HUES48 (cell line): Measurements from ENCODE around the gene CPT1B.

Source experiments
- H3K27ac ChIP-seq: one replicate; pipeline ENCODE4 v1.7.0; 2013; ENCODE audit warnings: low read depth, low read length, inconsistent platforms
- H3K27me3 ChIP-seq: 2 replicates; pipeline ENCODE4 v1.6.1; 2013; ENCODE audit warnings: mild to moderate bottlenecking, low read length; ENCODE audit not compliant: control insufficient read depth, insufficient read depth
- H3K36me3 ChIP-seq: 2 replicates; pipeline ENCODE4 v1.6.1; 2013; ENCODE audit warnings: low read length; ENCODE audit not compliant: control insufficient read depth, insufficient read depth
- H3K4me1 ChIP-seq: 2 replicates; pipeline ENCODE4 v1.6.1; 2013; ENCODE audit warnings: mild to moderate bottlenecking, low read length; ENCODE audit not compliant: control insufficient read depth, insufficient read depth
- H3K4me3 ChIP-seq: 2 replicates; pipeline ENCODE4 v1.5.1; 2013; ENCODE audit warnings: mild to moderate bottlenecking, low read depth, low read length
- H3K9ac ChIP-seq: 2 replicates; pipeline ENCODE4 v1.6.1; 2013; ENCODE audit warnings: mild to moderate bottlenecking, low read depth, low read length, moderate library complexity
- H3K9me3 ChIP-seq: 2 replicates; pipeline ENCODE4 v1.6.1; 2013; ENCODE audit warnings: low read length; ENCODE audit not compliant: control insufficient read depth, insufficient read depth

CPT1B gene

GRCh38 chr22:50530877-50531545, 47.2 kb downstream of the CPT1B start:
- Histone ChIP-seq H3K27me3 (peaks cover 72% of the 10 kb centered on the region), H3K9me3 (no peaks in the 10 kb centered on the region), H3K9ac (no peak overlapping the region), H3K4me1 (peaks cover 4% of the 10 kb centered on the region), H3K4me3 (peak overlapping the region; percentile 65), H3K36me3 (no peaks in the 10 kb centered on the region), H3K27ac (no peak overlapping the region)

DNA sequence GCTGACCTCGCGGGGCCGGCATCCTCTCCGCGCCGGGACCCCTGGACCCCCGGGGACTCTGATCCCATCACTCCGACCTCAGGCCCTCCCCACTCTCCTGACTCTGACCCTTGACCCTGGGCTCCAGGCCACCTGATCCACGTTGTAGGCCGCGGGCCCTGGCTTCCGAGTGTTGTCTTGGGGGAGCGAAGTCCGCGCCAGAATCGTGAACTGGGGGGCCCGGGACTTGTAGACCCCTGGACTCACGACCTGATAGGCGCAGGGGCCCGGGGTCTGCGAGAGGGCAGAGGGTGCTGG, 47.7 kb downstream of the CPT1B start:
- peaks cover 72% of the 10 kb centered on the region for H3K27me3 ChIP-seq
- H3K4me3 ChIP-seq: peak overlapping the region; percentile 65
- H3K4me1 ChIP-seq: peaks cover 4% of the 10 kb centered on the region
- H3K36me3 ChIP-seq: no peaks in the 10 kb centered on the region
- H3K9me3 ChIP-seq: no peaks in the 10 kb centered on the region
- H3K9ac ChIP-seq: no peak overlapping the region
- H3K27ac ChIP-seq: no peak overlapping the region

DNA sequence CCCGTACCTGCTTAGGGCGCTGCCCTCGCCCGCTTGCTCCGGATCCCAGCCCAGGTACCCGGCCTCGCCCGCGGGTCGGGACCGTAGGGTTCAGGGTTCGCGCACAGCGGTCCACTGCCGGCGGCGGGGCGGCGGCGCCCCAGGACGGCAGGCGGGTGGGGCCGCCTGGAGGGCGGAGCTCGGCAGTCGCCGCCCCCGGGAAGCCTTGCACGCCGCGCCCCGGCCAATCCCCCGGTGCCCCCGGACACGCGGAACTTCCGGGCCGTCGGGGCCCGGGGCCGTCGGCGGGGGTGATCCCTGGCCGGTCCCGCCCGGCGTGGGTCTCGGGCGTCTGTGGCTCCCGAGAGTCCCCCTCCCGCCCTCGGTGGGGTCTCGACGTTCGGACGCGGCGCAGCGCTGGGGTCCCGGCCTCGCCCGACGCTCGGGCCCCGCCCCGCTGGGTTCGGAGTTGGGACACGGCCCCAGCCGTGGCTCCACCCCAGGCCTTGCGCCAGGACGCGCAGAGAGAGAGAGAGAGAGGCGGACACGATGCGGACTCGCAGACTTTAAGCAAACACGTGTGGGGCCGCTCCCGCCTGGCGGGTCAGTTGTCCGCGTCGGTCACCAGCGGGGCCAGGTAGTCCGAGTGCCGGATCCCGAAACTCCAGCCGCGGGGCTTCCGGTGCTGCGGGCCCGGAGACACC, 48.2 kb downstream of the CPT1B start, which contains the start of gene TYMP:
TSS of gene TYMP (minus strand) at position 116 of the 683 bp plus-strand sequence. CDS start 303 bp downstream, outside the sequence.
- Histone ChIP-seq H3K9me3 (no peaks in the 10 kb centered on the region), H3K36me3 (no peaks in the 10 kb centered on the region), H3K4me1 (peaks cover 4% of the 10 kb centered on the region), H3K27ac (no peak within 1 kb of the TSS), H3K27me3 (peaks cover 72% of the 10 kb centered on the region), H3K9ac (no peak within 1 kb of the TSS), H3K4me3 (peak within 1 kb of the TSS; percentile 65)

DNA sequence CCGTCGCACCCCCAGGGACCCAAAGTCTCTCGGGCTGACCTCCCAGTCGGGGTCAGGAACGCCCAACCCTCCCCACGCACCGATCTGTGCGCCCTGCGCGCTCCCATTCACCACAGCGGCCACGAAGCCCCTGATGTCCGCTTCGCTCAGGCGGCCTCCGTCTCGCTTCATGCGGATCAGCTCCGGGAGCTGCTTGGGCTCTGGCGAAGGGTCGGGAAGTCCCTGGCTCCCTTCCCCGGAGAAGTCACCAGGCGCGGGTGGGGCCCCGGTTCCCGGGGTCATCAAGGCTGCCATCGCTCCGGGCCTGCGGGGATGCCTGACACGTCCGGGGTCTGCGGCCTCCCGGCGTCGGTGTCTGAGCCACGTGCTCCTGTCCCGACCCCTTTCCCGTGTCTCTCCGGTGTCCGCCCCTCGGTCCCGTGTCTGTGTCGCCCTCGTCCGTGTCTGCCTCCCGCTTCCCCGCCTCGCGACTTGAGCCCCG, 48.8 kb downstream of the CPT1B start:
- no peak overlapping the region for H3K27ac ChIP-seq
- H3K9ac ChIP-seq: no peak overlapping the region
- H3K27me3 ChIP-seq: peaks cover 72% of the 10 kb centered on the region
- peak overlapping the region; percentile 30; the same call in 1 of the 2 replicates for H3K4me3 ChIP-seq
- peaks cover 4% of the 10 kb centered on the region for H3K4me1 ChIP-seq
- no peaks in the 10 kb centered on the region for H3K36me3 ChIP-seq
- H3K9me3 ChIP-seq: no peaks in the 10 kb centered on the region

GRCh38 chr22:50528682-50529415, 49.4 kb downstream of the CPT1B start:
- H3K27me3 ChIP-seq: peaks cover 72% of the 10 kb centered on the region
- peaks cover 4% of the 10 kb centered on the region for H3K4me1 ChIP-seq
- no peak overlapping the region for H3K4me3 ChIP-seq
- peaks cover 2% of the 10 kb centered on the region for H3K36me3 ChIP-seq
- no peaks in the 10 kb centered on the region for H3K9me3 ChIP-seq
- no peak overlapping the region for H3K9ac ChIP-seq
- no peak overlapping the region for H3K27ac ChIP-seq

- H3K9ac ChIP-seq: no peak overlapping the region
- H3K4me1 ChIP-seq: peaks cover 4% of the 10 kb centered on the region
- H3K4me3 ChIP-seq: no peak overlapping the region
- no peaks in the 10 kb centered on the region for H3K9me3 ChIP-seq
- peaks cover 10% of the 10 kb centered on the region for H3K36me3 ChIP-seq
- peaks cover 65% of the 10 kb centered on the region for H3K27me3 ChIP-seq
- H3K27ac ChIP-seq: no peak overlapping the region
Observed at GRCh38 chr22:50527921-50528681, 50.1 kb downstream of the CPT1B start.

- Histone ChIP-seq H3K36me3 (peaks cover 19% of the 10 kb centered on the region), H3K9ac (no peak overlapping the region), H3K4me3 (peak overlapping the region; percentile 87; the same call in 1 of the 2 replicates), H3K9me3 (no peaks in the 10 kb centered on the region), H3K4me1 (peaks cover 4% of the 10 kb centered on the region), H3K27ac (no peak overlapping the region), H3K27me3 (peaks cover 55% of the 10 kb centered on the region)
Observed at GRCh38 chr22:50526834-50527801, 51.1 kb downstream of the CPT1B start.

DNA sequence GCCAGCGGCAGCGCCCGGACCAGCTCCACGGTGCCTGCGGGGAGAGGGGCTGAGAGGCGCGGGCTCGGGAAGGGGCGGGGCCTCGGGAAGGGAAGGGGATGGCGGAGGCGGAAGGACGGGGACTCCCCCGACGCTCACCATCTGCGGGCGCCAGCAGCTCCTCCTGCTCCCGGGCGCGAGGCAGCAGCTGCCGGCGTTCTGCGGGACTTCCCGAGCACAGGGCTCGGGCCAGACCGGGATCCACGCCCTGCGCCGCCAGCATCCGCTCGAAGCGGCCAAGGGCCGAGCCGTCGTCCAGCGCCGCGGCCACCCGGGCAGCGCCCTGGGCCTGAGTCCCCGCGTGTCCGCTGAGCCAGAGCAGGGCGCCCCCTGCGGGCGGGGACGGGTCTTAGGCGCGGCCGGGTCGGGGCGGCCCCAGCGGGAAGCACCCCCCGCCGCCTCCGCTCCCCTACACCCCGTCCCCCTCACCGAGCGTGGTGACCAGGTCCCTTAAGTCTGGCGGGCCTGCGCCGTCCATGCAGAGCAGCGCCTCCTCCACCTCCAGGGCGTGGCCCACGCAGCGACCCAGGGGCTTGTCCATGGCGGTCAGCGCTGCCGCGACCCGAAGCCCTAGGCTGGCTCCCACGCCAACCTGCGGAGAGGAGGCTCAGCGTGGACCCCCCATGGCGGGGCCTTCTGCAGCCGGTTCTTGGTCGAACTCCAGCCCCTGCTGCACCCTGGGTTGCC, 52.0 kb downstream of the CPT1B start:
- Histone ChIP-seq H3K9me3 (no peaks in the 10 kb centered on the region), H3K9ac (peak overlapping the region; percentile 1; the same call in 1 of the 2 replicates), H3K27ac (peak overlapping the region; percentile 91), H3K4me1 (peaks cover 4% of the 10 kb centered on the region), H3K4me3 (peak overlapping the region; percentile 87), H3K36me3 (peaks cover 28% of the 10 kb centered on the region), H3K27me3 (peaks cover 47% of the 10 kb centered on the region)

GRCh38 chr22:50525858-50526107, 52.4 kb downstream of the CPT1B start:
- Histone ChIP-seq H3K27me3 (peaks cover 42% of the 10 kb centered on the region), H3K36me3 (peaks cover 33% of the 10 kb centered on the region), H3K27ac (peak overlapping the region; percentile 91), H3K9ac (peak overlapping the region; percentile 1; the same call in 1 of the 2 replicates), H3K4me3 (peak overlapping the region; percentile 87), H3K4me1 (peaks cover 4% of the 10 kb centered on the region), H3K9me3 (no peaks in the 10 kb centered on the region)
